ENCODE results near the gene ANKAR.

DNA sequence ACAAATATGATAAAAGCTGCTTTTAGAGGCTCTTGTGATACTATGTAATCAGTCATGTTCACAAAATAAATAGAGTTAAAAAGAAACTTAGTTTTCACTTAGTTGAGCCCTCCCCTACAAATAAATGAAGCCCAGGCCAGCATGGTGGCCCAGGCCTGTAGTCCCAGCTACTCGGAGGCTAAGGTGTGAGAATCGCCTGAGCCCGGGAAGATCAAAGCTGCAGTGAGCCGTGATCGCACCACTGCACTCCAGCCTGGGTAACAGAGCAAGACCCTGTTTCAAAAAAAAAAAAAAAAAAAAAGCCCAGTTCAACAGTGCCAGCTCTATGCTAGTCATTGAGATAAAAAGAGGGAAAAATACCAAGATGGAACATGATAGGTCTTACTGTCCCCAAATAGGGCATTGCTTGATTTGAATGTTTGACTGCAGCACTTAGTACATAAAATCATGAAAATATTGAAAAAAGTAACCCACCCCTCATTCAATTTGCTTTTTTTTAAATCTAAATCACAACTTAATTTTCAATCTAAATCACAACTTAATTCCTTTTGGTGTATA is 11.7 kb upstream of the ANKAR start:
- TF ChIP-seq, protein P1, sequence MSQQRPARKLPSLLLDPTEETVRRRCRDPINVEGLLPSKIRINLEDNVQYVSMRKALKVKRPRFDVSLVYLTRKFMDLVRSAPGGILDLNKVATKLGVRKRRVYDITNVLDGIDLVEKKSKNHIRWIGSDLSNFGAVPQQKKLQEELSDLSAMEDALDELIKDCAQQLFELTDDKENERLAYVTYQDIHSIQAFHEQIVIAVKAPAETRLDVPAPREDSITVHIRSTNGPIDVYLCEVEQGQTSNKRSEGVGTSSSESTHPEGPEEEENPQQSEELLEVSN (IDR thresholded peaks at IDR 0.05), result no peak
- TF ChIP-seq, protein P2, sequence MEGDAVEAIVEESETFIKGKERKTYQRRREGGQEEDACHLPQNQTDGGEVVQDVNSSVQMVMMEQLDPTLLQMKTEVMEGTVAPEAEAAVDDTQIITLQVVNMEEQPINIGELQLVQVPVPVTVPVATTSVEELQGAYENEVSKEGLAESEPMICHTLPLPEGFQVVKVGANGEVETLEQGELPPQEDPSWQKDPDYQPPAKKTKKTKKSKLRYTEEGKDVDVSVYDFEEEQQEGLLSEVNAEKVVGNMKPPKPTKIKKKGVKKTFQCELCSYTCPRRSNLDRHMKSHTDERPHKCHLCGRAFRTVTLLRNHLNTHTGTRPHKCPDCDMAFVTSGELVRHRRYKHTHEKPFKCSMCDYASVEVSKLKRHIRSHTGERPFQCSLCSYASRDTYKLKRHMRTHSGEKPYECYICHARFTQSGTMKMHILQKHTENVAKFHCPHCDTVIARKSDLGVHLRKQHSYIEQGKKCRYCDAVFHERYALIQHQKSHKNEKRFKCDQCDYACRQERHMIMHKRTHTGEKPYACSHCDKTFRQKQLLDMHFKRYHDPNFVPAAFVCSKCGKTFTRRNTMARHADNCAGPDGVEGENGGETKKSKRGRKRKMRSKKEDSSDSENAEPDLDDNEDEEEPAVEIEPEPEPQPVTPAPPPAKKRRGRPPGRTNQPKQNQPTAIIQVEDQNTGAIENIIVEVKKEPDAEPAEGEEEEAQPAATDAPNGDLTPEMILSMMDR (IDR thresholded peaks at IDR 0.05; ENCODE audit: control extremely low read depth in 1 of 3, insufficient read depth in 1 of 3, low read depth in 1 of 3, low read length in 3 of 3), result no peak
- no peak for TF ChIP-seq POLR2A (IDR thresholded peaks at IDR 0.05; ENCODE audit: control extremely low read depth in 1 of 2, low read depth in 2 of 2, low read length in 2 of 2)
- TF ChIP-seq CBX5 (IDR thresholded peaks at IDR 0.05; ENCODE audit: low read depth, low read length), result no peak
- no peak for TF ChIP-seq CEBPB (IDR thresholded peaks at IDR 0.05; ENCODE audit: low read depth, low read length)
- TF ChIP-seq KDM1A (IDR thresholded peaks at IDR 0.05; ENCODE audit: borderline replicate concordance, low read length), result no peak
- no peak for TF ChIP-seq SUZ12 (IDR thresholded peaks at IDR 0.05; ENCODE audit: low read length)
- no peak for TF ChIP-seq EZH2 (IDR thresholded peaks at IDR 0.05; ENCODE audit: low read depth, low read length, severe bottlenecking)
- no peak for TF ChIP-seq EP300 (IDR thresholded peaks at IDR 0.05; ENCODE audit: borderline replicate concordance in 1 of 2, low read depth in 2 of 2, low read length in 2 of 2)
- no peak for TF ChIP-seq YY1 (IDR thresholded peaks at IDR 0.05; ENCODE audit: low read depth, low read length)
